GM21515 (cell line): ENCODE measurements around the gene CLDN16.

ENCODE experiments used
- ATAC-seq: cut with Tn5 transposase; IDR thresholded peaks from one replicate; pipeline ENCODE4 v1.9.1; 2021; ENCODE audit not compliant: unreplicated experiment

CLDN16 gene

DNA sequence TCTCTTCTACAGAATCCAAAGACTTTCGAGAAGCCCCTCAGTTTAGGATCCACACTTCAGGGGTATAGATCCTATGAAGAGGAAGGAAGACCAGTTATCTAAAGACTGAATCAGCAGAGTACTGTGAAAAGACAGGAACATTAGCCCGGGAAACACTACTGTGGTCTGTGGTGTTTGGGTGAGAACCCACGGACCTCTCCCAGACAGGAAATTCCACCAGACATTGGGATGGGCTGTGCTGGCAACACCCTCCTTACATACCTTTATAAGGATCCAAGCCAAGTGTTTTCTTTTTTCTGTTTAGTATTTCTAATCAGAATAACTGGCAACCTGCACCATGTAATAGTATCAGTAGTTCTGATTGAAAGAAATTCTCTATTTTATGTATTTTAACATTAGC, 47.7 kb downstream of the CLDN16 start:
- no peak for ATAC-seq

DNA sequence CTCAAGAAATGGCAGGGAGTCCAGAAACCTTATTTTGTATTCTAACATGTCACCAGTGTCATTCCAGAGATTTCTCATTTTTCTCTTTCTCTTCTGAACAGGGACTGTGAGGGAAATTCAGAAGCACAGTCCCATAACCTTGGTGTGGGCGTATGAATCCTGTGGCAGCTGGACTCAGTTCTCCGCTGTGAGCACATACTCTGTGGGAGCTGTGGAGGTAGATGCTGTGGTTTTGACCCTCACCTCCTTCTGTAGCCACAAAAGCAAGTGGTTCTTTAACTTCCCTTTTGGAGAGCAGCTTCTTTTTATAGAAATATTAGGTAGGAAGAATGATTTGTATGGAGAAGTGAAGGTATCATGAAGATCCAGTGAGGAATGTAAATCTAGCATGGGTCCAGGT, 48.4 kb downstream of the CLDN16 start:
- ATAC-seq, result no peak

DNA sequence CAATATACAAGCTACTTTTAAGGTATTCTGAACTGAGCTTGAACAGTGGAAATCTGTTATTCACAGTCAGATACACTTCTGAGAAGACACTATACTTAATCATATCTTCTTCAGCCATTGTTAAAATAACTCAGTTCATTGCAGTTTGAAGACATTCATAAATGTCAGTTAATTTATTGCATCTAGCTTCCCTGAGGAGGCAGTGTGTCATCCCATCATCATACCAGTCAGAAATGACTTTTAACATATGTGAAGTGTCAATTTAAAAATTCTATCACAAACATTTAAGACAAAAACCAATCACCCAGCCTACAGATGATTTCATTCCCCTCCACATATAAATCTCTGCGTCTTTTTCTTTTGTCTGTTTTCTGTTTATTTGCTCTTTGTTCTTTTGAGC, 54.3 kb downstream of the CLDN16 start:
- no peak for ATAC-seq

DNA sequence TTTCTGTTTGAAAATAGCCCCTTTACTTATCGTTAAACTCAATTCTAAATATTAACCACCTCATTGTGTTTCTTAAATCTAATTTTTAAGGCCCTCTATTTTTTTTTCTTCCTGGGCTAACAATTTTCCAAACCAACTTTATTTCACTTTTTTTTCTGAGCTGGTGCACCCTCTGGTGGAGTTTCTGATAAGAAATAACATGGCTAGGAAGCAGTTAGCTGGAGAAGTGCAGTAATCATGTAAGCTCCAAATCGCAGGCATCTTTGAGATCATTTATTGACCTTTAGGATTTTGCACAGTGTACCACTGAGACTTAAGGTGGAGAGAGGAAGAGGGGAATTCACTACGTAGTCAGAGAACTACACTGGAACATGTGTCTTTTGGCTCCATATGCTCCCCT, 55.3 kb downstream of the CLDN16 start:
- no peak for ATAC-seq

DNA sequence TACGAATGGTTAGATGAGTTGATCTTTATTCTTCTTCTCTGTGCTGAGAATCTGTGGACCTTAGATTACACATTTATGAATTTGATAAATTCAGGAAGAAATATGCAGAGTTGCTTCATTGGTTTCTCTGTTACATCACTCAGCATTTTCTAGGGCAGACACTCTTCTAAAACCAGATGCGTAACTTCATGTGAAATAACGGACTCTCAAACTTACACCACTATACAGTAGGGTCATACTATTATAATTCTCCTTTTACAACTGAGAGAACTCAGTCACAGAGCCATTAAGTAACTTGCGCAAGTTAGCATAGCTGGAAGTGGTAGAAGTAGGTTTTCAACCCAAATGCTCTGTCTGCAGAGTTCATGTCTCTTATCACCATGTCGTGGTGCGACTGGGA, 56.0 kb downstream of the CLDN16 start:
- no peak for ATAC-seq

DNA sequence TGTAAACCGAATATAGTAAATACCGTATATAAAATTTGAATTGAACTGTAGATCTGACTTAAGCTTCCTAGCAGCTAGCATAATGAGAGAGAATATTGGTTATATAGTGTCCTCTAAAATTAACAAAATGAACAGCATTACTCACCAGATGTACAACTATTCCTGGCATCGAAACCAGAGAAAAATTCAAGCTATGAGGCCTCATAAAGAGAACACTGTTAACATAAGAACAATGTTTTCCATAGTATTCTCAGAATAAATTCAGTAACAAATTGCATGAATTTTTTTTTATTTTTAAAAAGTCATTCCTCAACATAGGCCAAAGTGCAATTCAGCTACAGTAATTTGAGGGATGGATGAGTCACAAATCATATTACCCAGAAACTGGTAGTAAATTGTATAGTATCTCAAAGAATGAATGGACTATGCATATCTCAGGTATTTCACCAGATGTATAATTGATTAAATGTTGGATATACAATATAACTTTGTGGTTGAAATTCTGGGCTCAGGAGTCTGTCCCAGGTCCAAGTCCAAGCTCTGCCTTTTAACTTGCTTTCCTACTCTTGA, 56.7 kb downstream of the CLDN16 start:
- ATAC-seq, result no peak

DNA sequence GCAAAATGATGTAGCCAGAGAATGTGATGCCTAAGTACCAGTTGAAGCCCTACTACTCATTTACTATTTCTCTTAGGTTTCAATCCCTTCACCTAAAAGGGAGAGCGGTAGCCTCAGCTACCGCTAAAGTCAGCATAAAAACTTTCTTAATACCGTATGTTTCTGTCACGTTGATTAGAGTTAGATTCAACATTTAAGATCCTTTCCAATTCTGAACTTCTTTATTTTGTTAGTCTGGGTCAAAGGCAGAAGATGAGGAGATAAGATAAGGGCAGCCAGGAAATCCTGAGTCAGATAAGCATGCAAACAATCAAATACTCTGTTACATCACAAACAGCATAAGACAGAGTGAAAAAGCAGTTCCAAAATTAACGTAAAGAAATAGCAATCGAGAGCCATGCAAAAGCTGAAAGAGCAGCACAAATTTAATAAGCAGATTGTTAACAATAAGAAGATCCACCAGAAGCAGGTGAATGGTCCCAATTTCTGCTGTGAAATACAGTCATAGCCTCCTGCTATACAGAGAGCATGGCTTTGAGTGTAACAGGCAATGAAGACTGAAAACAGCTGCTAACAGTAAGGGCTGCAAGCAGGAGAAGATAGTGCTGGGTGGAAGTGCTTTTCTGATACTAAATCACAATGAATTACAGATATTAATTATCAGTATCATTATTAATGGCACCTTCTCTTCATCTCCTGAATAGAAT, 58.8 kb downstream of the CLDN16 start:
- no peak for ATAC-seq

DNA sequence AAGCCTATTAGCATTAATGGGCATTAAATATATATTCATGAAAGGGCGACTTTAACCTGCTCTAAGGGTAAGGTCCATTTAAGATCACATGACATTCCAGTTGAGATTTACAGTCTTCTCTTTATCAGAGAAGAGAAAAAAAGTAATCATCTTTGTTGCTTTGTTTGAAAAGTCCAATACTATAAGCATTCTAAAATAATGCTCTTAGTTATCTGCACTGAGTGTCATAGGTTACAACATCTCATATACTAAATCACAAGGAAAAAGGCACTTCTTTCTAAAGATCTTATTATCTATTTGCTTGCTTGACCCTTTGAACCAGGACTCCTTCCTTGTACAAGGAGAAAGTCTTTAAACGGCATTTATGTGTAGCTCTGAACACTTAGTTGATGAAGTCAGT, 60.3 kb downstream of the CLDN16 start:
- no peak for ATAC-seq

DNA sequence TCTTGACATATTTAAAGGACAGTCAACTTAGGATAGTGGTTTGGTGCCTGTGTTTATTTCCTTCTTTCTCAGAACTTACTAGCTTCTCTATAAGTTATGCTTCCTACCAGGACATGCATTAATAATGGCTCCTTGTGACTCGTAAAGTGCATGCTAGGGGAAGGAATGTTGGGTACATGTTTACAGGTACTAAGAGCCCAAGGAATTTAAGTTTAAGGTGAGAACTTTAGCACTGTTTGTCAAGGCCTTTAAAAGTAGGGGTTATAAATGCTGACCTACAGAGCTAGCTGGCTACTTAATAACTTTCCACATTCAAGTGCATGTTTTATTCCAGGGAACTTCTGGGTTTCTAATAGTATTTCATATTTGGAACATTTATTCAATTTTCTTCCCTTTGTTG, 61.8 kb downstream of the CLDN16 start, which contains the start of gene TMEM207:
Gene TMEM207 (minus strand): TSS at position 101 of the 400 bp plus-strand sequence. CDS start 92 bp downstream, at position 9.
- ATAC-seq, result no peak

DNA sequence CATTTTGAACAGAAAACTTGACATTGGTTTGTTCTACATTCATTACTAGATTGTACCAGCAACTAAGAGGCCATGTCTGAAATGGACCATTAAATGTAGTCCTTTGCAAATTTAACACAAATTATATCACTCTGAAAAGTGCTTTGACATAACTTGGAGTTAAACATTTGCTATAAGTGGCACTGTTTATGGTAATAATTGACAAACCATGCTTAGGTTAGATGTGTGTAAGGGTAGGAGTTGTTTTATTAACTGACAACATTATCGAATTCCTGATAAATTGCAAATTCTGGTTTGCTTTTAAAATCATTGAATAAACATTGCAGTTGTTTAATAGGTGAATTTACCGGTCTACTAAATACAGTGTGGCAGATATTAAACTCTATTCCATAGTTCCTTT, 67.9 kb downstream of the CLDN16 start:
- no peak for ATAC-seq

DNA sequence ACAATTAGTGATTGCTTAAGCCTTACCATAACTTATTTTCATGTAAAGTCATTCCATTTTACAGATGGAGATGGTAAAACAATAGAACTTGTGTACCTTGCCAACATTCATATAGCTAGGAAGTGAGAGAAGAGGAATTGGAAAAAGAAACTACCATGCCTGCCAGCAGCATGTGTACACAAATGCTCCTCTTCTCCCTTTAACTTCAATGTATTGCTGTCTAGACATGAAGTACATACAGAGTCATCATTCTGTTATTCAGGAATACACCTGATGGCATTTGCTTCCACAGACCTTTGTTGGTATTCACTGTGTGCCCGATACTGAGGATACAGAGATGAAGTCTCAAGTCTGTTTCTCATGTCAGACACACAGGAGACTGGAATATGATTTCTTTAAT, 68.8 kb downstream of the CLDN16 start:
- no peak for ATAC-seq

DNA sequence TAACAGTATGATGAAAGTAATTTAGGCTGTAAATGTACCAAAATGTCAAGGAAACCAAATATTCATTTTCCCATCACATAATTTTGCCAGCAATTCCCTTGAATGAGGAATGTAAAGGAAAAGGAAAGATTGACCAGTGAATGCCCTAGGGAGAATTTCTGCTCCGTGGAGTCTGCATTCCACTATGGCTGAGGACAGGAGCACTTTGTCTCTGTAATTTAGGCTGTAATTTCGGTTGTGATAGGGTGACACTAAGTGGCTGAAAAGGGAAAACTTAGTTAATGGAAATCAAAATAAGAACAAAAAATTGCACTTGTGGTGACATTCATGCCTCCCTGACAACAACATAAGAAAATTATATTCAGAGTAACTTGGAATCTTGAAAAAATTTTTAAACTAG, 70.1 kb downstream of the CLDN16 start:
- ATAC-seq, result no peak
